Muscle of arm (tissue), 12 donors: ENCODE results near the gene PGC. TPM values are rescaled to one million over a fixed set of nuclear protein-coding genes. Genes with fewer than 3 reads are reported as not detected.

ENCODE experiments used
- polyA plus RNA-seq, 12 donors: library from polyadenylated mRNA; unstranded; fragments of 120-200 nt; gene quantifications; one replicate each; pipeline ENCODE4 v1.2.1, GENCODE V29; 2013; ENCODE audit not compliant: insufficient read length in 12 of 12

The PGC gene
- polyA plus RNA-seq, 12 donors = not detected

Other genes starting within 250 kb of the PGC start
- 10 to 100 TPM in 8 of 12 donors, 1 to 10 TPM in 3, not detected in 1; 9.1 to 30.8 (median 12.4) TPM for gene FOXP4, start 201.0 kb downstream of the PGC start, polyA plus RNA-seq
- gene MDFI, start 108.9 kb downstream of the PGC start, polyA plus RNA-seq = 10 to 100 TPM in 11 of 12 donors, not detected in 1; 29.6 to 84.0 (median 43.2) TPM
- gene TFEB, start 11.8 kb downstream of the PGC start, polyA plus RNA-seq = 10 to 100 TPM in 1 of 12 donors, 1 to 10 TPM in 10, not detected in 1; 3.7 to 27.9 (median 6.0) TPM
- 10 to 100 TPM in 1 of 12 donors, 1 to 10 TPM in 10, not detected in 1; 5.7 to 11.9 (median 6.6) TPM for gene FRS3, start 32.5 kb upstream of the PGC start, polyA plus RNA-seq
- gene PRICKLE4, start 33.4 kb upstream of the PGC start, polyA plus RNA-seq = 1 to 10 TPM in 10 of 12 donors, not detected in 2; 1.2 to 6.9 (median 2.5) TPM
- gene TOMM6, start 40.3 kb upstream of the PGC start, polyA plus RNA-seq = 100 to 1,000 TPM in 11 of 12 donors, not detected in 1; 130 to 199 (median 175) TPM
- 10 to 100 TPM in 1 of 12 donors, 1 to 10 TPM in 10, not detected in 1; 4.2 to 10.3 (median 5.1) TPM for gene USP49, start 148.0 kb upstream of the PGC start, polyA plus RNA-seq
- gene MED20, start 173.7 kb upstream of the PGC start, polyA plus RNA-seq = 10 to 100 TPM in 11 of 12 donors, not detected in 1; 15.6 to 22.6 (median 19.7) TPM
- gene BYSL, start 174.1 kb upstream of the PGC start, polyA plus RNA-seq = 10 to 100 TPM in 10 of 12 donors, not detected in 2; 21.7 to 35.4 (median 32.0) TPM
- gene CCND3, start 194.4 kb upstream of the PGC start, polyA plus RNA-seq = 10 to 100 TPM in 11 of 12 donors, not detected in 1; 58.5 to 82.8 (median 68.1) TPM